Stimulated activated CD4-positive, alpha-beta T cell treated with anti-CD3 and anti-CD28 coated beads, Interleukin-2, amount 100 ng/mL, for 48 hours (primary cell): ENCODE data around the gene ZNF785.
A peak's percentile ranks its signal among the peaks of the same experiment; 100 is the strongest.
"Not testable (repeated sequence)": the region's sequence is repeated elsewhere in the genome, so short reads cannot be mapped to it uniquely, and the experiment has no call there.

Experiments used
- DNase-seq, 2 donors: peaks; one replicate each; pipeline ENCODE4 v3.0.0-alpha.2; 2020

The ZNF785 gene

DNA sequence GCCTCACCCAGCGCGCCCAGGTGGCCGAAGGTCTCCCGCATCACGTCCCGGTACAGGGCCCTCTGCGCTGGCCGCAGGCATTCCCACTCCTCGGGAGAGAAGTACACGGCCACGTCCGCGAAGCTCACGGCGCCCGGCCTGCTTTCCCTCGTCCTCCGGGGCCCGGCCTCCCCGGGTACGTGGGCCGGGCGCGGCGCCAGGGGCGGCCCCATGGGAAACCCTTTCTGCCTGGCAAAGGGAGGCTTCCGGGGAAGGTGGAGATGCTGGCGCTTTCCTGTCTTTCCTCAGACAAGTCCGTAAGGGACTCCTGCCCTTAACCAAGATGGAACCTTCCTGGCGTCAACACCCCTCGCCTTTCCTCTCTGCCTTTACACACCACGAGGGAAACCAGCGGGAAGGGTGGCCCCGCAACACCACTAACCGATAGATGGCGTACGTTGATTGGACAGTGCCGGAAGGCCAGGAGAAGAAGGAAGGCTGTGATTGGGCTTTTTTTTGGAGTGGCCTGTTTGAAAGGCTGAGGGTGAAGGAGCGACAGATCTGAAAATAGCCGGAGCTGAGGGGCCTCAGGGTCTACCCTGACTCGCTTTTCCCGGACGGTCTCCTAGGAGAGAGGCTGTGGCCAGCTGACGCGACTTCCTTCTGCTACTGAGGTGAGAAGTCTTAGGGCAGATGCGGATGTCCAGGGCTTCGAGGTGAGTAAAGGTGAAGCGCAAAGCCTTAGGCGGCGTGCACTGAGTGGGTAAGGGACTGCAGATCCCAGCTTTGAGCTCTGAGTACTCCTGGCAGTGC lies at the start of gene ZNF785:
Gene ZNF785, minus strand, starts transcription at position 298 of the 792 bp plus-strand sequence. Its CDS starts 86 bp downstream, at position 212.
- peak; percentile 82 to 87 for DNase-seq

DNA sequence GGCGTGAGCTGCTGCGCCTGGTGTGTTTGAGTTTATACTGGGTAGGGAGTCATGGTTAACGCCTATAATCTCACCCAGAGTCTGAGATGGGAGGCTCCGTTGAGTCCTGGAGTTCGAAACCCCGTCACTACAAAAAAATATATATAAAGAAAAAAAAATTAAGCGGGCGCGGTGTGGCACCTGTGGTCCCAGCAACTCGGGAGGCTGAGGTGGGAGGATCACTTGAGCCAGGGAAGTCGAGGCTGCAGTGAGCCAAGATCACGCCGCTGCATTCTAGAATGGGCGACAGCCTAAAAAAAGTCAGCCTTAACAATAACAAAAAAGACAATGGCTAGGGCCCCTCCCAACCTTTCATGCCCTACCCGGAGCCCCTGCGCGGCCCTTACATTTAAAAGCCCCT lies 48.0 kb upstream of the ZNF785 start:
- DNase-seq = no peak

DNA sequence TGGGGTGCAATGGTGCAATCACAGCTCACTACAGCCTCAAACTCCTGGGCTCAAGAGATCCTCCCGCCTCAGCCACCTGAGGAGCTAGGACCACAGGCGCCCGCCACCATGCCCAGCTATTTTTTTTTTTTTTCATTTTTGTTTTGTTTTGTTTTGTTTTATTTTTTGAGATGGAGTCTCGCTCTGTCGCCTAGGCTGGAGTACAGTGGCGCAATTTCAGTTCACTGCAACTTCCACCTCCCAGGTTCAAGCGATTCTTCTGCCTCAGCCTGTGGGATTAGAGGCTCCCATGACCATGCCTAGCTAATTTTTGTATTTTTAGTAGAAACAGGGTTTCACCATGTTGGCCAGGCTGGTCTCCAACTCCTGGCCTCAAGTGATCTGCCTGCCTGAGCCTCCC lies 47.0 kb upstream of the ZNF785 start:
- not testable (repeated sequence) for DNase-seq

DNA sequence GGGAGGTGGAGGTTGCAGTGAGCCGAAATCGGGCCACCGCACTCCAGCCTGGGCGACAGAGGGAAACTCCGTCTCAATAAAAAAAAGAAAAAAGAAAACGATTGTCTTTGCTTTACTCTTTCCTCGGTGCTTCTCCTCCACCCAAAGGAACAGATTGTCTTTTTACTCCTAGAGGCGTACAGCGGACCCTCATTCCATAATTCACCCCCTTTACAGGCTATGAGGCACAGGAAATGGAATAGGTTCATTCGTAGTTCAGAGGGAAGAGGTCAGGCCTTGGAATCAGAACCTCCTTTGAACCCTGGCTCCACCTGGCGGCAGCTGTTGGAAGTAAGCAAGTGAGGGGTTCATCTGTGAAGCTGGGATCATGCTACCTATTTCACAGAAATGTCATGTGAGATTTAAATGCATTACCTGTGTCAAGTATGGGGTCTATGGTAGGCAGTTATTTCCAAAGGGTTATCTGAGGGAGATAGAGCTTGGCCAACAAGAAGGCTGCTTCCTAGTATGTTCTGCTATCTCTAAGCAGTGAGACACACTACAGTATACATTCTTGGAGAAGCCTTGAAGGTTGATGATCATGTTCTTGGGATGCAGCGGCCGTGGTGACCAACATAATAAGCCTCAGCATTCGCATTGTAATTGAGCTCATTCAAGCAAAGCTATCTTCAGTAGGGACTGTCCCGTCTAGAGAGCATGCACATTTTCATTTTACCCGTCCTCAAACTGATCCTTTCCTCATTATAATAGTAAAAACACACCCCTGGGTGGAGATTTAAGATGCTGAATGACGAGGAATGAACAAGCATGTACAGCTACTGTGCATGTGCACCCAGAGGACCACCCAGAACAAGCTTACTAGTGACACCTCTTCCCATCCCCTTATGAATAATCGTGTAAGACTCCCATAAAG lies 43.4 kb upstream of the ZNF785 start:
- peak; percentile 92 to 98 for DNase-seq

DNA sequence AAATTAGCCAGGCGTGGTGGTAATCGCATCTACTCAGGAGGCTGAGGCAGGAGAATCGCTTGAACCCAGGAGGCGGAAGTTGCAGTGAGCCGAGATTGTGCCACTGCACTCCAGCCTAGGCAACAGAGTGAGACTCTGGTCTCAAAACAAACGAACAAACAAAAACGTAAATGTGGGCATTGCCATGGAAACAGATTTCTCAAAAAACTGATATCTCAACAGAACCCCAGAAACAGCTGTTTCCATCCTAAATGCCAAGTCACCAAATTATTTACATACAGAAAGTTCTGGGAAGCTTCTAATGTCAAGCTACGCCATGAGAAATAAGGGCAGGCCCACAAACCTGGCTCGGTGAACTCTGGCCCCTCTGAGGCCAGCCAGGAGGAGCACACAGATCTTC lies 40.7 kb upstream of the ZNF785 start:
- DNase-seq = no peak

DNA sequence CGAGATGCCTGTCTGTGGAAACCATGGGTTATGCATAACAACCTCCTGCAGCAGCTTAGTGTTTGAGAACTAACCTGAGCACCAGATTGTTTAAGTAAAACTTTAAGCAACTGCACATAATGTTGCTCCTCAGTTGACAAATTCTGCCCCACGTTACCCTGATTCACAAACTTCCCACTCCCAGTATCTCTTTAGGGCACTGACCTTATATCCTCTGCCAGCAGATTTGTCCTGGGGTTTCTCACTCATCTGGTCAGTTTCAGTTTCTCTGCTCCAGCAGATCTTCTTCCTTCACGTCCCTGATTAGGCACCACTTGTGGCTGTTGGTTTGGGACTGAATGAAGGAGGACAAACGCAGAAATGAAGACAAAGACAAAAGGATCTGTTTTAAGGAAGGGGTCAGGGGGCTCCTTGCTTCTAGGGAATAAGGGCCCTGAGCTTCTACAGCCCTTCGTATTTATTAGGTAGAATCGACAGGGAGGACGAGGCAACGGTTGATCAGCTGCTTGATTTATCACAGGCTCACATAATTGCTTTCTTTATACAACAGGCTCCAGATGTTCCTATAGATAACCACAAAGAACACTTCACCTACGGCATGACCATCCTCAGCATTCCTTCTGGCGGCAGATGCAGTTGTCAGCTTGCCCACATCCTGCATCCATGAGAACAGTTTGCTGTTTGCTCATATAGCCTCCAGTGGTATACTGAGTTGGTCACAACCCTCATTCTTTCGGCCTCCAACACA lies 38.2 kb upstream of the ZNF785 start:
- no peak for DNase-seq

DNA sequence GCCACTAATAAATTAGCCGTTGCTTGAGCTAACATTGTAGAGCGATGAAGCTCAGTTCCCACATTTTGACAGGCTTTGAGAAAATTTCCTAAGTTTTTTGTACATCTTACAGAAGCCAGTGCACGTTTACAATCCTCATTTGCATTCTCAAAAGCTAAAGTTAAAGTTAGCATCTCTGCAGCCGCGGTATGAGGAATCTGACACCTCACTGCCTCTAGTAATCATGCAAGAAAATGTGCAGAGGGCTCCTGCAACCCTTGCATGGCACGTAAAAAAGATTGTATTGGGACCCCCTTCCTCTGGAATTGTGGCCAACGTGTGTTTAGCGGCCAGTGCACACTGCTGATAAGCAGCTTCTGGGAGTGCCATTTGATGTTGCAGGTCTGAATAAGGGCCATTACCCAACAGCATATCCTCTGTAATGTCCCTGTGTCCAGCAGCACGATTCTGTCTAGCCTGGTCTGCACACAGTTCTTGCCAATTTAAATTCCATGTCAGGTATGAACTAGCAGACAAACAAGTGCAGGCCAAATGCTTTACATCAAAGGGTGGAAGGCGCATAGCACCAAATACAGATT lies 37.0 kb upstream of the ZNF785 start:
- no peak for DNase-seq

DNA sequence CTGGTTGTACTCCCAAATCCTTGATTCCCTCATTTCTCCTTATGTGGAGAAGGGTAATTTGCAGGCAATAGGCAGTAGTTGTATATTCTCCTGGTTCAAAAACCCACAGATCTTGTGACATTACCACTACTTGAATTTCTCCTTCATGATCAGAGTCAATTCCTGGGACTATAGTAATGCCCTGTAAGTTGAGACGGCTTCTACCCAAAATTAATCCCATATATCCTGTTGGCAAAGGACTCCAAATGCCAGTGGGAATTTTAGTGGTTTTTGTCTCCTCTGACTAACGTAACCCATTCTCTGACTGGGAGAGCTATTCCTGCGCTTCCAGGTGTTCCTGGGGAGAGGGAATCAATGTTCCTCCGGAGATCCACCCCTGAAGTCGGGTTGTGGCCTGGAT lies 36.3 kb upstream of the ZNF785 start:
- DNase-seq = no peak

DNA sequence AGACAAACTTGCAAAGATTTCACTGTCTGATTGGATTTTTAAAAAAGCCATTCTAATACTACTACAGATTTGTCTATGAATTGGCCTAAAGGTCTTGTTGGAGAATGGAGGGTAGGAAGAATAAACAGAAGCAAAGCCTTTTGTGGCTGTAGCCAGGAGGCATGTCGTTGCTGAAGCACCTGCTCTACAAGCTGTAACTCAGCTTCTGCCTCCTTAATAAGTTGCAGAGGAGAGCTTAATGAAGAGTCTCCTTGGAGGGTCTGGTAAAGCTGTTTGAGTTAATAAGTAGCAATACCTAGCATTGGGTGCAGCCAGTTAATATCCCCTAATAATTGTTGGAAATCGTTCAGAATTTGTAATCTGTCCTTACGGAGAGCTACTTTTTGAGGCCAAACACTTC lies 34.7 kb upstream of the ZNF785 start:
- no peak for DNase-seq

DNA sequence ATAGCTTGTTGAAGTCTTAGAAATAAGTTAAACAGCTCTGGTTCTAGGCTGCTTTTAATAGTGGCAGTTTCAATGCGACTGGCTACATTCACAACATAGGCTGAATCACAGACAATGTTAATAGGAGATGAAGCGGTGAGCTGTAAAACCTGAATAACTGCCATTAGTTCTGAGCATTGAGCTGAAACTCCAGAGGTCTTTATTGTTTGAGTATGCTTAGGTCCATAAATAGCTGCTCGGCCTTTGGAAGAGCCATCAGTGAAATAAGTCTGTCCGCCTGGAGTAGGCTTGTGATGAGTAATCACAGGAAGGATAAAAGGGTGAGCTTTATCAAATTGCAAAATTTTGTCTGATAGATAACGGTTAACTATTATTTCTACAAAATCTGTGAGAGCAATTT lies 34.1 kb upstream of the ZNF785 start:
- no peak for DNase-seq

DNA sequence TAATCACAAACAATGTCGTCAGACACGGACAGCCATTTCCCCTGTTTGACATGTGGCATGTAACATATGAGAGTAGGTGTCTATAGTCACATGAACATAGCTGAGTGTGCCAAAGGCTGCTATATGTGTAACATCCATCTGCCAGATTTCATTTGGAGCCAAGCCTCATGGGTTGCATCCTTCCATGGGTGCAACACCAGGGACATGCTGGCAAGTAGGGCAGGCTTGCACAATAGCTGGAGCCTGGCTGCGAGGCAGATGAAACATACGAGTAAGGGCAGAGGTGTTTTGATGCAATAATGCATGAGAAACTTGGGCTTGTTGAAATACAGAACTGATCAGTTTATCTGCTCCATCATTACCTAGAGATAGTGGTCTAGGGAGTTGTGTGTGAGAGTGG lies 33.7 kb upstream of the ZNF785 start:
- DNase-seq = no peak

DNA sequence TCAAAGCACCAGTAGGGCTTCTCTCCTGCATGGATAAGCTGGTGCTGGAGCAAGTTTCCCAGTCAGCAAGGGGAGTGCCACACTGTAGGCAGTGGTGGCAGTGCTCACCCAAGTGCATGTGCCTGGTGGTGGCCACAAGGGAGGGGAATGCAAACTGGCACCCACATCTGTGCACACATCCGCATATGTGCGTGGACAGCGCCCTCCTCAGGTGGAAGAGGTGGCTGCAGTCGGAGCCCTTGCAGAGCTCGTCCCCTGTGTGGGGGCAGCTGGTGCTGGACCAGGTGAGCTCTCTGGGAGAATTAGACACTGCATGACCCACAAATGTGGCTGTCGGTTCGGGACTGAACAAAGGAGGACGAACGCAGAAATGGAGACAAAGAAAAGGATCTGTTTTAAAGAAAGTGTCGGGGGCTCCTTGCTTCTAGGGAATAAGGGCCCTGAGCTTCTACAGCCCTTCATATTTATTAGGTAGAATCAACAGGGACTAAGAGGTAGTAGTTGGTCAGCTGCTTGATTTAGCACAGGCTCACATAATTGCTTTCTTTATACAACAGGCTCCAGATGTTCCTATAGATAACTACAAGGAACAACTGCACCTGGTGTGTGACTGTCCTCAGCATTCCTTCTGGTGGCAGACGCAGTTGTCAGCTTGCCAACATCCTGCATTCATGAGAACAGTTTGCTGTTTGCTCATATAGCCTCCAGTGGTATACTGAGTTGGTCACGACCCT lies 30.0 kb upstream of the ZNF785 start:
- peak; percentile 82 to 83 for DNase-seq

DNA sequence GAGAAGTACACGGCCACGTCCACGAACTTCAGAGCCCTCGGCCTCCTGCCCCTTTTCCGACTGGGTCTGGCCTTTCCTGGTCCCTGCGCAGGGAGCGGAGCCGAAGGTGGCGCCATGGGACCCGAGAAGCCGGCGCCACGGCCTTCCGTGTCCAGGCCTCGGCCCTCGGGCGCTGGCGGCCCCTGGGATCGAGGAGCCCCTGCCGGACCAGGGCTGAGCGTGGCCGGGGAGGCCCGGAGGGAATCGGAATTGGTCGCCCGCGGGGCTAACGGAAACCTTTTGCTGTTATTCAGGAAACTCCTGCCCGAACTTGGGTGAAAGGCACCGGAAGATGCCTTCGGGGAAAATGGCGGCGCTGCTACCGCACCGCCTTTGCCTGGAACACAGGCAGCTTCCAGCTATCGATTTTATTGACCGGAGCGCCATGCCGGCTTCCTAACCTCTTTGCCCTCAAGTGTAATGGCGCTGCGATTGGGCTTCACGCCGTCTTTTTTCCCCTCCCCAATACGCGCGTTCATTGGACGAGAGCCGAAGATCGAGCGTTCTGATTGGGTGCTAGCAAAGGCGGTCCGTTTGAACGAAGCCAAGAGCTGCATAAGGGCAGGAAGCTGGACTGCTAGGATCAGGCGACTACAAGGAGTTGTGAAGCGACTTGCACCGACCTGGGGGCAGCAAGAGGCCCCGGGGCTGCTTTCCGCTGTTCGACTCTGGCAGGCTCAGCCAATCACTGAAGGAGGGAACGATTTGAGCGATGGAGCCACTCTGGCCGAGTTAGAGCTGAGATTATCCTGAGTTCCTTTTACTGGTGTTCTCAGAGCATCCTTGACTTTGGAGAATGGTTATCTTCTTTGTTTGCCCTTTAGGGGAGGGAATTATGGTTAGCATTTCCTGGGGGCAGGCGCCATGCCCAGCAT lies 24.7 kb upstream of the ZNF785 start, which contains the start of gene ZNF689:
Gene ZNF689, minus strand, starts transcription at position 464 of the 914 bp plus-strand sequence. Its CDS starts 348 bp downstream, at position 116.
- peak; percentile 90 to 95 for DNase-seq

DNA sequence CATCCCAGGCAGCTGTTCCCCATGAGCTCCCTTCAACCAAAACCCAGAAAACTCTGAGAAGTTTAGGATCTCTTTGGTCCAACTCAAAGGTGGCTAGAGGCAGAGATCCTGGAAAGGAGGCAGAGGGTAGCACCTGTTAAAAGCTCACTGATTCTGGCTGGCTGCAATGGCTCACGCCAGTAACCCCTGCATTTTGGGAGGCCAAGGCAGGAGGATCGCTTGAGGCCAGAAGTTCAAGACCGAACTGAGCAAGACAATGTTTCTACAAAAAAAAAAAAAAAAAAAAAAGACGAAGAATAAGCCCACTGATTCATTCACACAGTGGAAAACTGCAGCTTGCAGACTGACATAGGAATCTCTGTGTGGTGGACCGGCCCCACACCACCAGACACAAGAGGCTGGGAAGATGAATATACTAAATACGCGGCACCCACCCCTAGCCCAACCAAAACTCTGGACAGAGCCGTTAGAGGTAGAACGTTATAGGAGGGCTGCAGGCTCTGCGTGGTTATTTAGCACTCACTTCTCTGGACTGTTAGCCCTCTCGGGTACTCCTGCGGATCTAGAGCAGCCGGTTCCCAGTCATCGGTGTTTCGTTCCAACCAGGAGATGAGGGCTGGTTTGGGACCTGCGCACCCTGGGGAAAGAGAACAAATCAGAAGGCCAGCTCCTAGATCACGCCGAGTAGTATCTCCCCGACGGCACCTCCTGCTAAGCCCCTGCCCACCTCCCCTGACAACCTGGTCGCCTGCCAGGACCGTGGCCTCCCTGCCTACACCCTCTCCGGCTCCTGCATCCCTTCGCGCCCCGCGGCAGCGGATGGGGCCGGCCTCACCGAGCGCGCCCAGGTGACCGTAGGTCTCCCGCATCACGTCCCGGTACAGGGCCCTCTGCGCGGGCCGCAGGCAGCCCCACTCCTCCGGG lies 23.8 kb upstream of the ZNF785 start:
- peak; percentile 35 to 41 for DNase-seq

DNA sequence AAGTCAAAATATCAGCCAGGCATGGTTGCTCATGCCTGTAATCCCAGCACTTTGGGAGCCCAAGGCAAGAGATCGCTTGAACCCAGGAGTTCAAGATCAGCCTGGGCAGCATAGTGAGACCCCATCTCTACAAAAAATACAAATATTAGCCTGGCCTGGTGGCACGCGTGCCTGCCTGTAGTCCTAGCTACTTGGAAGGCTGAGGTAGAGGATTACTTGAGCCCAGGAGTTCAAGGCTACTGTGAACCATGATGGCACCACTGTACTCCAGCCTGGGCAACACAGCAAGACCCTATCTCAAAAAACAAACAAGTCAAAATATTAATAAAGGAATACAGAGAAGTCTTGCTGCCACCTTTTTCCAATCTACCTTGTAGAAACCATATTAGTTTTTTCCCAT lies 20.5 kb upstream of the ZNF785 start:
- DNase-seq = no peak

DNA sequence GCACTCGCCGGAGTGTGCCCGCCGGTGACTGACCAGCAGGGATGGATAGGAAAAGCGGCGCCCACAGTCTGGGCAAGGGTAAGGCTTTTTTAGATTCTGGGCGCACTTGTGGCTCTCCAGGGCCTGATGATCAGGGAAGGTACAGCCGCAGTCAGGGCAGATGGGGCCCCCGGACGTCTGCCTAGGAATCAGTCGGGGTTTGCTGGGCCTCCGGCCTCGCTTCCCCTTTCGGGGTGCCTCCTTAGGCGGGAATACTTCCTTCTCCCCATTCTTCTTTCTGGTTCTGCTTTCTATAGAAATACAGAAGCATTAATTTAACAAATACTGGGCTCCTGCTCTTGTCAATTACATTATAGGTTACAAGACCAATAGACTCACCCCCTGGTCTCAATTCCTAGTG lies 19.7 kb upstream of the ZNF785 start:
- no peak for DNase-seq

DNA sequence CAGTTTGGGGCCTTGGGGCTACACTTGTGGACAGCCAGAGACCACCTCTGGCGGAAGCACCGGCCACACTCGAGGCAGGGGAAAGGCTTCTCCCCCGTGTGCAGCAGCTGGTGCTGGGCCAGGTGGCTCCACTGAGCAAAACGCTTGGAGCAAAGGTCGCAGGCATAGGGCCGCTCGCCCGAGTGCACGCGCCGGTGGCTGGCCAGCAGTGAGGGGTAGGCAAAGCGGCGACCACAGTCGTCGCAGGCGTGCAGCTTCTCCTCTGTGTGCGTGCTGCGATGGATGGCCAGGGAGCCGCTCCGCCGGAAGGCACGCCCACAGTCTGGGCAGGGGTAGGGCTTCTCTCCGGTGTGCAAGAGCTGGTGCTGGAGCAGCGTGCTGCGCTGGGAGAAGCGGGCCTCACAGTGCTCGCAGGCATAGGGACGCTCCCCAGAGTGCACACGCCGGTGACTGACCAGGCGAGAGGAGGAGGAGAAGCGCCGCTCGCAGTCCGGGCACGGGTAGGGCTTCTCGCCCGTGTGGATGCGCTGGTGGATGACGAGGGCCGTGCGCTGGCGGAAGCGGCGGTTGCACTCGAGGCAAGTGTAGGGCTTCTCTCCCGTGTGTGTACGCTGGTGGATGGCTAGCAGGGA lies 18.9 kb upstream of the ZNF785 start:
- DNase-seq = no peak

DNA sequence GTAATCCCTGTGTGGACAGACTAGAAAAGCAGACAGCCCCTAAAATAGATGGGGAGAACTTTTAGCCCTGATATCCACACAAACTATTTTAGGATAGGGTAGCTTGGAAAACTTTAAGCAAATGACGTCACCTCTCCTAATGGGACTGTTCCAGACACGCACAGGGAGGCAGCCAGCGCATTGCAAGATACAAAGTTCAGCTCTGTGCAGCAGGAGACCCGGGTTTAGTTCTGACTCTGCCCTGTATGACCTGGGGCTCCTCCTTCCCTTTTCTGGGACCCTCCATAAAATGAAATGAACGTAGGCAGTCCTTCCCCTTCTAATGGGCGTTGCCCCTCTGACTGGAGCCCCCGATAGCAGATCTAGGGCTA lies 18.4 kb upstream of the ZNF785 start:
- no peak for DNase-seq

DNA sequence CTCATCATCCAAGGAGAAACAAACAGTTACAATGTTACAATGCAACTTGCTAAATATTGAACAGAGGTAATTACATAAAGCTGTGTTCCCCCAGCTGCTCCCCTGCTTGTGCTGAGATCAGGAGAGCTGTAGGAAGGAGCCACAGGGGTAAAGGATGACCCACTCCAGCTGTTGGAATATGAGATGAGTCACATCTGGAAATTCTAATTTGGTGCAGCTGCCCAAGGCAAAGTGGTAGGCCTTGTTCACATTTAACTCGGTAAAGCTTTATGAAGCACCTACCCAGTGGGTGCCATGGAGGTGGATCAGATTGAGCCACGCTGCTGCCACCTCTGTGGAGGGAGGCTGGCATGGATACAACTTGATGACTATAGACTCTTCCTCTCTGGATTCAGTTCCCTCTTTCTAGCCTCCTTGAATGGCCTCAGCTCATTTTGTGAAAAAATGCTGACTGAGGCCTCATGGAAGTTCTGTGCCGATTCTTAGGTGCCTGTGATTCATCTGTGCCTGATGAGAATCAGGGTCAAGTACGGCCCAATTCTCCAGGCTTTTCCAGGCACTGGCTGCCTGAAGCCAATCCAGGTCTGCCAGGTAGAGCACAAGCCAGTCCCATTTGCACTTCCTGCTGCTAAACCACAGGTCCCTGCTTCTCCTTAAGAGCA lies 17.2 kb upstream of the ZNF785 start:
- DNase-seq = no peak
